Endometrial microvascular endothelial cells (primary cell): ENCODE data around the gene C8G. TPM values are rescaled to one million over a fixed set of nuclear protein-coding genes. Genes with fewer than 3 reads are reported as not detected.

Experiments
- in situ Hi-C: cut with HindIII; loops from 2 replicates; pipeline ENCODE4 v1.10.0; 2017; ENCODE audit warnings: low sequenced_read_pairs, low pct_unique_long_range_greater_than_20kb; ENCODE audit errors: inconsistent ontology term
- total RNA-seq: library from RNA; depleted of rRNA; stranded (reverse); fragments of >200 nt; gene quantifications from one replicate; pipeline ENCODE4 v1.2.3, GENCODE V29; 2015; ENCODE audit errors: inconsistent ontology term

C8G gene
- not detected for total RNA-seq

GRCh38 chr9:136944519-136945332 is at the start of gene C8G, which contains the start of gene FBXW5:
Gene C8G (plus strand): TSS chr9:136945243. CDS start chr9:136945321, 78 bp downstream.
Gene FBXW5 (minus strand): TSS chr9:136944738. CDS start chr9:136944083, 655 bp downstream.
- in situ Hi-C loops = loop anchor here (25.0 kb wide), 1 partner anchor 218 kb away; the partner anchor contains the start of genes LRRC26 and TMEM210

GRCh38 chr9:136896027-136896426 is 49.0 kb upstream of the C8G start:
- in situ Hi-C loops = no loop called here

- in situ Hi-C loops = no loop called here
Observed at GRCh38 chr9:136898483-136899100, 46.5 kb upstream of the C8G start.

GRCh38 chr9:136899196-136899595 is 45.8 kb upstream of the C8G start:
- in situ Hi-C loops = no loop called here

- in situ Hi-C loops = no loop called here
Observed at GRCh38 chr9:136900556-136900955, 44.5 kb upstream of the C8G start.

- in situ Hi-C loops = no loop called here
Observed at GRCh38 chr9:136900988-136901515, 44.0 kb upstream of the C8G start.

- in situ Hi-C loops = no loop called here
Observed at GRCh38 chr9:136901516-136902258, 43.4 kb upstream of the C8G start.

- in situ Hi-C loops = no loop called here
Observed at GRCh38 chr9:136902259-136902821, 42.7 kb upstream of the C8G start.

GRCh38 chr9:136903041-136903554 is 41.9 kb upstream of the C8G start:
- in situ Hi-C loops = no loop called here

GRCh38 chr9:136906266-136906665 is 38.8 kb upstream of the C8G start:
- in situ Hi-C loops = no loop called here

GRCh38 chr9:136907011-136907914 is 37.8 kb upstream of the C8G start:
- in situ Hi-C loops = no loop called here

GRCh38 chr9:136910197-136910900 is 34.7 kb upstream of the C8G start:
- in situ Hi-C loops = no loop called here

- in situ Hi-C loops = no loop called here
Observed at GRCh38 chr9:136910901-136911245, 34.2 kb upstream of the C8G start.

- in situ Hi-C loops = no loop called here
Observed at GRCh38 chr9:136913701-136914438, 31.2 kb upstream of the C8G start.

- in situ Hi-C loops = no loop called here
Observed at GRCh38 chr9:136915632-136916329, 29.3 kb upstream of the C8G start.
